IMR-90 (cell line): Measurements from ENCODE around the gene EPOP. TPM values are rescaled to one million over a fixed set of nuclear protein-coding genes. Genes with fewer than 3 reads are reported as not detected.

Source experiments
- ATAC-seq: fragments of 200-7000 bp; cut with Tn5 transposase; 2 replicates; pipeline ENCODE4 v1.9.1; 2020; ENCODE audit warnings: low read depth, mild to moderate bottlenecking, moderate library complexity
- BruUV-seq: library from RNA; stranded (reverse); fragments of 400-500 nt; replicated peaks from 2 replicates; lab custom pipeline; 2021; lab: Mats Ljungman, UMichigan
- CTCF ChIA-PET: fragments of 300-600 bp; formaldehyde crosslinking; extraction: SDS; loops from one replicate; lab custom pipeline; 2021; ENCODE audit warnings: antibody characterized with exemption; lab: Yijun Ruan, JAX
- POLR2A ChIA-PET: fragments of 300-600 bp; sonication (Branson Sonifier 250); formaldehyde crosslinking; loops from one replicate; lab custom pipeline; 2022; ENCODE audit warnings: antibody characterized with exemption; ENCODE audit not compliant: unreplicated experiment; lab: Charles Lee
- DNase-seq: peaks from one replicate; pipeline ENCODE4 v3.0.0; 2013
- H2AFZ ChIP-seq: replicated peaks from 2 replicates; pipeline ENCODE3; 2013; ENCODE audit warnings: low read length, mild to moderate bottlenecking; ENCODE audit not compliant: poor library complexity
- H2AK5ac ChIP-seq: 2 replicates; pipeline ENCODE4 v1.6.1; 2013; ENCODE audit warnings: low read depth, low read length, inconsistent platforms
- H2AK9ac ChIP-seq: replicated peaks from 2 replicates; pipeline ENCODE3; 2013; ENCODE audit warnings: mild to moderate bottlenecking, low read depth, low read length, moderate library complexity; ENCODE audit not compliant: poor library complexity
- H2BK120ac ChIP-seq: 2 replicates; pipeline ENCODE4 v1.6.1; 2013; ENCODE audit warnings: low read depth, low read length, inconsistent platforms
- H2BK15ac ChIP-seq: 3 replicates; pipeline ENCODE4 v1.6.1; 2013; ENCODE audit warnings: low read depth, low read length, inconsistent platforms
- H2BK20ac ChIP-seq: 2 replicates; pipeline ENCODE4 v1.6.1; 2013; ENCODE audit warnings: low read depth, mild to moderate bottlenecking, inconsistent platforms, low read length, moderate library complexity
- H2BK5ac ChIP-seq: 2 replicates; pipeline ENCODE4 v1.6.1; 2013; ENCODE audit warnings: mild to moderate bottlenecking, low read depth, low read length, inconsistent platforms; ENCODE audit not compliant: poor library complexity, severe bottlenecking
- H3K14ac ChIP-seq: replicated peaks from 2 replicates; pipeline ENCODE4 v1.6.1; 2013; ENCODE audit warnings: low read depth, low read length, inconsistent platforms
- H3K18ac ChIP-seq: 2 replicates; pipeline ENCODE4 v1.6.1; 2013; ENCODE audit warnings: low read depth, low read length, control low read depth
- H3K23ac ChIP-seq: 2 replicates; pipeline ENCODE4 v1.6.1; 2013; ENCODE audit warnings: low read depth, low read length, inconsistent platforms
- H3K27ac ChIP-seq: 2 replicates; pipeline ENCODE4 v1.5.1; 2013; ENCODE audit warnings: mild to moderate bottlenecking, control low read depth, low read length; ENCODE audit not compliant: insufficient read depth
- H3K27me3 ChIP-seq: 2 replicates; pipeline ENCODE4 v1.6.1; 2013; ENCODE audit warnings: low read length; ENCODE audit not compliant: control insufficient read depth, insufficient read depth
- H3K36me3 ChIP-seq: 2 replicates; pipeline ENCODE4 v1.6.1; 2013; ENCODE audit warnings: low read length, mixed read lengths; ENCODE audit not compliant: control insufficient read depth, insufficient read depth
- H3K4ac ChIP-seq: 2 replicates; pipeline ENCODE4 v1.6.1; 2013; ENCODE audit warnings: low read depth, low read length, inconsistent platforms
- H3K4me1 ChIP-seq: 2 replicates; pipeline ENCODE4 v1.6.1; 2013; ENCODE audit warnings: low read length, mixed read lengths; ENCODE audit not compliant: control insufficient read depth, insufficient read depth
- H3K4me2 ChIP-seq: 2 replicates; pipeline ENCODE4 v1.6.1; 2013; ENCODE audit warnings: low read depth, mild to moderate bottlenecking, control low read depth, low read length, moderate library complexity
- H3K4me3 ChIP-seq: 2 replicates; pipeline ENCODE4 v1.5.1; 2013; ENCODE audit warnings: low read depth, mild to moderate bottlenecking, control low read depth, low read length, moderate library complexity; ENCODE audit not compliant: insufficient read depth
- H3K56ac ChIP-seq: 2 replicates; pipeline ENCODE4 v1.6.1; 2013; ENCODE audit warnings: low read length, inconsistent platforms; ENCODE audit not compliant: insufficient read depth; ENCODE audit errors: extremely low read depth
- H3K79me1 ChIP-seq, 2 experiments: 2 replicates each; pipeline ENCODE4 v1.6.1; 2013; ENCODE audit warnings: low read length in 2 of 2, inconsistent platforms in 1 of 2, low read depth in 1 of 2
- H3K9ac ChIP-seq: 2 replicates; pipeline ENCODE4 v1.6.1; 2013; ENCODE audit warnings: low read depth, low read length, control low read depth
- H3K9me1 ChIP-seq: 2 replicates; pipeline ENCODE4 v1.6.1; 2013; ENCODE audit warnings: low read length, inconsistent platforms; ENCODE audit not compliant: insufficient read depth
- H3K9me3 ChIP-seq: 2 replicates; pipeline ENCODE4 v1.6.1; 2013; ENCODE audit warnings: low read length; ENCODE audit not compliant: control insufficient read depth, insufficient read depth
- H4K20me1 ChIP-seq: 2 replicates; pipeline ENCODE4 v1.6.1; 2013; ENCODE audit warnings: low read length, inconsistent platforms; ENCODE audit not compliant: insufficient read depth
- H4K5ac ChIP-seq: 2 replicates; pipeline ENCODE4 v1.6.1; 2013; ENCODE audit warnings: mild to moderate bottlenecking, low read depth, low read length, control low read depth
- H4K8ac ChIP-seq, 2 experiments: 2 replicates each; pipeline ENCODE4 v1.6.1; 2013; ENCODE audit warnings: low read depth in 2 of 2, low read length in 2 of 2, control low read depth in 1 of 2, inconsistent platforms in 1 of 2
- H4K91ac ChIP-seq: 2 replicates; pipeline ENCODE4 v1.6.1; 2013; ENCODE audit warnings: low read depth, low read length, inconsistent platforms; ENCODE audit not compliant: insufficient read depth
- BHLHE40 ChIP-seq: fragments of 150-350 bp; IDR thresholded peaks from 2 replicates; pipeline ENCODE4 v1.6.1; 2016; ENCODE audit warnings: mild to moderate bottlenecking, low read depth, low read length
- CEBPB ChIP-seq: IDR thresholded peaks from 2 replicates; pipeline ENCODE4 v1.6.1; 2012; ENCODE audit warnings: low read depth, low read length, improper control_type of control experiment
- CHD1 ChIP-seq: IDR thresholded peaks from 2 replicates; pipeline ENCODE4 v1.6.1; 2012; ENCODE audit warnings: low read depth, low read length, improper control_type of control experiment
- MAZ ChIP-seq: IDR thresholded peaks from 2 replicates; pipeline ENCODE4 v1.6.1; 2012; ENCODE audit warnings: low read depth, mild to moderate bottlenecking, low read length, improper control_type of control experiment, moderate library complexity, borderline replicate concordance
- MXI1 ChIP-seq: IDR thresholded peaks from 2 replicates; pipeline ENCODE4 v1.6.1; 2012; ENCODE audit warnings: low read depth, mild to moderate bottlenecking, low read length, moderate library complexity, borderline replicate concordance
- NFE2L2 ChIP-seq: fragments of 150-350 bp; IDR thresholded peaks from 2 replicates; pipeline ENCODE4 v1.6.1; 2016; ENCODE audit warnings: low read depth, mild to moderate bottlenecking, low read length
- POLR2A ChIP-seq: IDR thresholded peaks from 2 replicates; pipeline ENCODE4 v1.6.1; 2012; ENCODE audit warnings: mild to moderate bottlenecking, low read depth, low read length
- RCOR1 ChIP-seq: IDR thresholded peaks from 2 replicates; pipeline ENCODE4 v1.6.1; 2012; ENCODE audit warnings: mild to moderate bottlenecking, low read length, improper control_type of control experiment; ENCODE audit not compliant: insufficient replicate concordance
- WGBS, 2 experiments: methylation state at CpG; one replicate each; pipeline versions ENCODE4 v1.1.5 to v1.1.7; 2013; ENCODE audit warnings: missing lambda C conversion rate in 2 of 2; ENCODE audit not compliant: insufficient read length in 1 of 2; ENCODE audit errors: extremely low coverage in 2 of 2; 5-methylcytosine and 5-hydroxymethylcytosine counted together
- dilution Hi-C: fragments of 300-500 bp; cut with HindIII; formaldehyde crosslinking; loops from one replicate; pipeline ENCODE4 v1.14.3; 2018; ENCODE audit warnings: low sequenced_read_pairs; ENCODE audit not compliant: unreplicated experiment
- in situ Hi-C: fragments of 300-500 bp; cut with MboI; formaldehyde crosslinking; loops from 3 replicates; pipeline ENCODE4 v1.14.3; 2019; ENCODE audit warnings: low sequenced_read_pairs, inconsistent platforms, mixed read lengths
- intact Hi-C: fragments of 100-400 bp; cut with micrococcal nuclease; formaldehyde crosslinking; loops from 2 replicates; pipeline ENCODE4 v1.10.0; 2022
- polyA plus RNA-seq, 3 experiments: library from polyadenylated mRNA; depleted of rRNA; stranded (reverse); fragments of >200 nt; gene quantifications; 2 replicates each; pipeline ENCODE4 v1.2.3, GENCODE V29; 2012; ENCODE audit warnings: low replicate concordance in 1 of 3
- total RNA-seq: library from RNA; depleted of rRNA; stranded (reverse); fragments of >200 nt; gene quantifications from 2 replicates; pipeline ENCODE4 v1.2.3, GENCODE V29; 2012

Gene EPOP
- total and polyA plus RNA-seq, 2 of the 4 experiments (the other 2 are of a cell fraction) = 0.36 to 0.82 TPM

GRCh38 chr17:38711792-38712571, 37.2 kb upstream of the EPOP start:
- Histone ChIP-seq H2BK5ac (no peak overlapping the region), H2AK9ac (no peak overlapping the region), H3K36me3 (peaks cover 66% of the 10 kb centered on the region), H3K9ac (no peak overlapping the region), H2BK15ac (no peak overlapping the region), H2BK20ac (no peak overlapping the region), H3K79me1 (peaks cover 12 to 32% of the 10 kb centered on the region in 2 experiments; a peak in 3 of 4 replicates), H4K20me1 (peaks cover 17% of the 10 kb centered on the region; the same call in 1 of the 2 replicates), H3K9me3 (no peaks in the 10 kb centered on the region), H2AK5ac (no peak overlapping the region), H3K27me3 (no peaks in the 10 kb centered on the region), H4K8ac (no peak overlapping the region), H3K9me1 (no peaks in the 10 kb centered on the region; the same call in 1 of the 2 replicates), H3K18ac (no peak overlapping the region), H3K4ac (no peak overlapping the region), H3K4me3 (no peak overlapping the region), H3K27ac (no peak overlapping the region), H3K14ac (no peak overlapping the region), H2BK120ac (no peak overlapping the region), H3K4me1 (no peaks in the 10 kb centered on the region), H4K5ac (no peak overlapping the region), H3K4me2 (no peak overlapping the region), H3K56ac (no peak overlapping the region), H3K23ac (no peak overlapping the region), H2AFZ (no peak overlapping the region), H4K91ac (no peak overlapping the region)
- ATAC-seq (no peak), DNase-seq (no peak)
- 87% methylated on average over 12 of the region's 26 CpGs; no CpG with 5 or more reads in 1 of the 2 experiments for WGBS, 2 experiments
- TF ChIP-seq MXI1 (no peak), NFE2L2 (no peak), POLR2A (no peak), CHD1 (no peak), MAZ (no peak), BHLHE40 (no peak), RCOR1 (no peak), CEBPB (no peak)
- ChIA-PET CTCF (no interaction called here), POLR2A (no interaction called here)
- BruUV-seq = no TSS peak
- dilution Hi-C loops = no loop called here
- intact Hi-C loops = no loop called here
- in situ Hi-C loops = no loop called here
